ENCODE data around the gene STARD3. TPM values are rescaled to one million over a fixed set of nuclear protein-coding genes. Genes with fewer than 3 reads are reported as not detected.

Gene STARD3
- total RNA-seq, 6 experiments from 2014 or later, result 24.3 to 49.8 (median 28.0) TPM

- 76% methylated on average over 4 of the region's 11 CpGs for WGBS (ENCODE audit: insufficient coverage, low coverage, low lambda C conversion rate, missing lambda C conversion rate)
- Histone ChIP-seq H3K4me3 (no peak overlapping the region), H3K36me3 (no peaks in the 10 kb centered on the region), H3K4me1 (peaks cover 0 to 17% (median 7%) of the 10 kb centered on the region in 4 donors), H3K27ac (no peak overlapping the region), H3K9me3 (no peaks in the 10 kb centered on the region), H3K27me3 (no peaks in the 10 kb centered on the region)
- no peak for ATAC-seq
- no peak for DNase-seq
- TF ChIP-seq POLR2A (IDR thresholded peaks at IDR 0.05), result no peak
- no peak for TF ChIP-seq CTCF (IDR thresholded peaks at IDR 0.05)
- intact Hi-C loops (cut with DNase I), result loop anchor here in 1 of 2 donors (10.0 kb wide), 1 partner anchor 105 kb away; no protein-coding TSS in a partner anchor
These were observed 2.9 kb downstream of the STARD3 start for GRCh38 chr17:39639566-39640458.

GRCh38 chr17:39640591-39641031, 3.7 kb downstream of the STARD3 start:
- H3K27ac ChIP-seq, result no peak overlapping the region
- intact Hi-C loops (cut with DNase I), result no loop called here
- no peak for TF ChIP-seq POLR2A (IDR thresholded peaks at IDR 0.05)
- no peak for TF ChIP-seq CTCF (IDR thresholded peaks at IDR 0.05)
- peaks cover 0 to 17% (median 7%) of the 10 kb centered on the region in 4 donors for H3K4me1 ChIP-seq
- H3K9me3 ChIP-seq, result no peaks in the 10 kb centered on the region
- no peaks in the 10 kb centered on the region for H3K36me3 ChIP-seq
- no peaks in the 10 kb centered on the region for H3K27me3 ChIP-seq
- DNase-seq (no peak), ATAC-seq (no peak)
- 53% methylated on average over 3 of the region's 4 CpGs for WGBS (ENCODE audit: insufficient coverage, low coverage, low lambda C conversion rate, missing lambda C conversion rate)
- no peak overlapping the region for H3K4me3 ChIP-seq

GRCh38 chr17:39641097-39641496, 4.2 kb downstream of the STARD3 start:
- Histone ChIP-seq H3K4me1 (peaks cover 0 to 16% (median 7%) of the 10 kb centered on the region in 4 donors), H3K27me3 (no peaks in the 10 kb centered on the region), H3K4me3 (no peak overlapping the region), H3K27ac (no peak overlapping the region), H3K9me3 (no peaks in the 10 kb centered on the region), H3K36me3 (no peaks in the 10 kb centered on the region)
- no peak for DNase-seq
- 100% methylated on average over 3 of the region's 4 CpGs for WGBS (ENCODE audit: insufficient coverage, low coverage, low lambda C conversion rate, missing lambda C conversion rate)
- TF ChIP-seq POLR2A (IDR thresholded peaks at IDR 0.05), result no peak
- TF ChIP-seq CTCF (IDR thresholded peaks at IDR 0.05), result no peak
- ATAC-seq, result no peak
- intact Hi-C loops (cut with DNase I), result no loop called here

- no peak for DNase-seq
- peak in 3 of 4 donors; percentile 5 to 23 (median 6) for ATAC-seq
- intact Hi-C loops (cut with DNase I), result no loop called here
- WGBS (ENCODE audit: insufficient coverage, low coverage, low lambda C conversion rate, missing lambda C conversion rate), result 64% methylated on average over 6 of the region's 7 CpGs
- no peaks in the 10 kb centered on the region for H3K9me3 ChIP-seq
- H3K27me3 ChIP-seq, result no peaks in the 10 kb centered on the region
- no peak overlapping the region for H3K27ac ChIP-seq
- no peaks in the 10 kb centered on the region for H3K36me3 ChIP-seq
- H3K4me3 ChIP-seq, result no peak overlapping the region
- TF ChIP-seq POLR2A (IDR thresholded peaks at IDR 0.05) (no peak), CTCF (IDR thresholded peaks at IDR 0.05) (no peak)
- peaks cover 0 to 10% (median 3%) of the 10 kb centered on the region in 4 donors for H3K4me1 ChIP-seq
These were observed 4.9 kb downstream of the STARD3 start for GRCh38 chr17:39641883-39642282.

All from right lobe of liver (tissue), 6 donors.